Testis (tissue), 2 donors: ENCODE data around the gene ARR3.

Source experiments
- POLR2A ChIP-seq: fragments of 450-650 bp; IDR thresholded peaks from one replicate; pipeline ENCODE4 v1.6.1; 2017; ENCODE audit warnings: antibody characterized with exemption, mild to moderate bottlenecking, moderate library complexity
- TF ChIP-seq, protein P1 (sequence below), 3 experiments: fragments of 450-650 bp in 2 of 3; fragments of 200-600 bp in 1 of 3; sonication (generic) in 1 of 3; IDR thresholded peaks; one replicate each; pipeline ENCODE4 v1.5.1; 2016 to 2019; ENCODE audit warnings: antibody characterized with exemption in 3 of 3, mild to moderate bottlenecking in 2 of 3, moderate library complexity in 1 of 3

- TF ChIP-seq, protein P1, sequence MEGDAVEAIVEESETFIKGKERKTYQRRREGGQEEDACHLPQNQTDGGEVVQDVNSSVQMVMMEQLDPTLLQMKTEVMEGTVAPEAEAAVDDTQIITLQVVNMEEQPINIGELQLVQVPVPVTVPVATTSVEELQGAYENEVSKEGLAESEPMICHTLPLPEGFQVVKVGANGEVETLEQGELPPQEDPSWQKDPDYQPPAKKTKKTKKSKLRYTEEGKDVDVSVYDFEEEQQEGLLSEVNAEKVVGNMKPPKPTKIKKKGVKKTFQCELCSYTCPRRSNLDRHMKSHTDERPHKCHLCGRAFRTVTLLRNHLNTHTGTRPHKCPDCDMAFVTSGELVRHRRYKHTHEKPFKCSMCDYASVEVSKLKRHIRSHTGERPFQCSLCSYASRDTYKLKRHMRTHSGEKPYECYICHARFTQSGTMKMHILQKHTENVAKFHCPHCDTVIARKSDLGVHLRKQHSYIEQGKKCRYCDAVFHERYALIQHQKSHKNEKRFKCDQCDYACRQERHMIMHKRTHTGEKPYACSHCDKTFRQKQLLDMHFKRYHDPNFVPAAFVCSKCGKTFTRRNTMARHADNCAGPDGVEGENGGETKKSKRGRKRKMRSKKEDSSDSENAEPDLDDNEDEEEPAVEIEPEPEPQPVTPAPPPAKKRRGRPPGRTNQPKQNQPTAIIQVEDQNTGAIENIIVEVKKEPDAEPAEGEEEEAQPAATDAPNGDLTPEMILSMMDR (IDR thresholded peaks at IDR 0.05), result no peak
- TF ChIP-seq POLR2A, result no peak
These were observed 25.5 kb downstream of the ARR3 start for GRCh38 chrX:70293621-70294020.
